ENCODE data around the gene SPACA5.
"Not testable (repeated sequence)": the region's sequence is repeated elsewhere in the genome, so short reads cannot be mapped to it uniquely, and the experiment has no call there.

Gene SPACA5

GRCh38 chrX:48006688-48007087, at the start of gene SPACA5:
Gene SPACA5, plus strand, starts transcription at chrX:48006988. Its CDS starts 815 bp downstream, at chrX:48007803.
- DNase-seq, result not testable (repeated sequence)

- DNase-seq, result not testable (repeated sequence)
Measured at GRCh38 chrX:47958206-47958605, 48.6 kb upstream of the SPACA5 start.

- DNase-seq, result no peak
Measured at GRCh38 chrX:47958761-47959342, 47.9 kb upstream of the SPACA5 start.

- DNase-seq, result no peak
Measured at GRCh38 chrX:47960406-47960805, 46.4 kb upstream of the SPACA5 start.

- not testable (repeated sequence) for DNase-seq
Measured at GRCh38 chrX:47961830-47962229, 45.0 kb upstream of the SPACA5 start.

GRCh38 chrX:47965526-47965925, 41.3 kb upstream of the SPACA5 start:
- DNase-seq, result not testable (repeated sequence)

- no peak for DNase-seq
Measured at GRCh38 chrX:47973235-47973634, 33.6 kb upstream of the SPACA5 start.

- no peak for DNase-seq
Measured at GRCh38 chrX:47976254-47977151, 30.3 kb upstream of the SPACA5 start.

- no peak for DNase-seq
Measured at GRCh38 chrX:47991263-47992094, 15.3 kb upstream of the SPACA5 start.

GRCh38 chrX:47992095-47992380, 14.8 kb upstream of the SPACA5 start:
- no peak for DNase-seq

- DNase-seq, result no peak
Measured at GRCh38 chrX:47992669-47993068, 14.1 kb upstream of the SPACA5 start.

- no peak for DNase-seq
Measured at GRCh38 chrX:48001260-48001659, 5.5 kb upstream of the SPACA5 start.

GRCh38 chrX:48002319-48002718, 4.5 kb upstream of the SPACA5 start:
- DNase-seq, result no peak

GRCh38 chrX:48002929-48003328, 3.9 kb upstream of the SPACA5 start:
- no peak for DNase-seq

GRCh38 chrX:48003367-48003757, 3.4 kb upstream of the SPACA5 start:
- no peak for DNase-seq

- DNase-seq, result peak; percentile 94
Measured at GRCh38 chrX:48003758-48004457, 2.9 kb upstream of the SPACA5 start, which contains the start of gene ZNF182. Gene ZNF182, minus strand, starts transcription at chrX:48003989. Its CDS starts 1,380 bp downstream, at chrX:48002609.

GRCh38 chrX:48009445-48009960, 2.7 kb downstream of the SPACA5 start:
- DNase-seq, result not testable (repeated sequence)

GRCh38 chrX:48016583-48017310, 10.0 kb downstream of the SPACA5 start:
- DNase-seq, result not testable (repeated sequence)

- not testable (repeated sequence) for DNase-seq
Measured at GRCh38 chrX:48019892-48020291, 13.1 kb downstream of the SPACA5 start.

GRCh38 chrX:48020472-48020871, 13.7 kb downstream of the SPACA5 start:
- not testable (repeated sequence) for DNase-seq

- DNase-seq, result peak; percentile 91
Measured at GRCh38 chrX:48021026-48021900, 14.5 kb downstream of the SPACA5 start.
